Right lobe of liver (tissue), 6 donors: Measurements from ENCODE around the gene ARHGEF7. TPM values are rescaled to one million over a fixed set of nuclear protein-coding genes. Genes with fewer than 3 reads are reported as not detected.

Experiments
- ATAC-seq, 4 donors: fragments of 200-7000 bp; cut with Tn5 transposase; one replicate each; pipeline ENCODE4 v1.9.1; 2020; ENCODE audit warnings: mild to moderate bottlenecking in 4 of 4, moderate library complexity in 4 of 4
- DNase-seq, 3 donors: peaks; one replicate each; pipeline ENCODE4 v3.0.0-alpha.2; 2020
- H3K27ac ChIP-seq, 3 donors: fragments of 200-600 bp; one replicate each; pipeline ENCODE4 v1.8.0; 2022
- H3K27me3 ChIP-seq, 2 donors: fragments of 200-600 bp; one replicate each; pipeline ENCODE4 v1.8.0; 2022
- H3K36me3 ChIP-seq, 4 donors: fragments of 200-600 bp; sonication (generic) in 1 of 4; one replicate each; pipeline versions ENCODE4 v1.5.1 to v1.8.0; 2017 to 2022; ENCODE audit warnings: control low read depth in 1 of 4
- H3K4me1 ChIP-seq, 4 donors: fragments of 200-600 bp; sonication (generic) in 1 of 4; one replicate each; pipeline versions ENCODE4 v1.5.1 to v1.8.0; 2017 to 2022; ENCODE audit warnings: control low read depth in 1 of 4
- H3K4me3 ChIP-seq, 3 donors: fragments of 200-600 bp; one replicate each; pipeline ENCODE4 v1.8.0; 2022
- H3K9me3 ChIP-seq, 4 donors: fragments of 200-600 bp; sonication (generic) in 1 of 4; one replicate each; pipeline versions ENCODE4 v1.5.1 to v1.8.0; 2017 to 2022; ENCODE audit warnings: control low read depth in 1 of 4
- CTCF ChIP-seq, 4 donors: fragments of 200-600 bp in 3 of 4; fragments of 450-650 bp in 1 of 4; IDR thresholded peaks; one replicate each; pipeline versions ENCODE4 v1.5.1 to v1.8.0; 2016 to 2022; ENCODE audit warnings: antibody characterized with exemption in 4 of 4, mild to moderate bottlenecking in 2 of 4
- POLR2A ChIP-seq: fragments of 450-650 bp; IDR thresholded peaks from one replicate; pipeline ENCODE4 v1.6.1; 2017; ENCODE audit warnings: antibody characterized with exemption, mild to moderate bottlenecking
- WGBS: methylation state at CpG from one replicate; pipeline ENCODE4 v1.1.6; 2018; ENCODE audit warnings: low coverage, low lambda C conversion rate; ENCODE audit not compliant: insufficient coverage; ENCODE audit errors: missing lambda C conversion rate; 5-methylcytosine and 5-hydroxymethylcytosine counted together
- intact Hi-C, 2 donors: fragments of 100-400 bp; cut with DNase I; formaldehyde crosslinking; loops; one replicate each; pipeline versions ENCODE4 v1.11.2 to v1.14.1; 2022
- total RNA-seq, 6 experiments: library from RNA; depleted of rRNA in 2 of 6; stranded (reverse); fragments of >200 nt in 2 of 6; fragmentation: NEBNext Ultra II Directional in 3 of 6; extraction: Animal tissue kit (Norgen Biotek cat#: 25700) in 3 of 6; gene quantifications; one replicate each; pipeline versions ENCODE4 v1.1.0 to v1.2.4, GENCODE V29; 2016 to 2023
- donor health status: DM: no; HTN: yes; CAD: no.
- donor health status: DM: no; HTN: no; CAD: no.
- donor health status: DM: no; HTN: no; CAD: no.
- donor health status: DM: no; HTN: yes; CAD: no.
- donor health status: DM: no; HTN: yes; CAD: no.

The ARHGEF7 gene
- total RNA-seq, 6 experiments from 2014 or later = 22.0 to 40.1 (median 33.8) TPM

- ATAC-seq (no peak), DNase-seq (no peak)
- intact Hi-C loops = no loop called here
- 78% methylated on average over 6 of the region's 30 CpGs for WGBS
- H3K4me3 ChIP-seq = no peak overlapping the region
- no peak overlapping the region for H3K27ac ChIP-seq
- no peaks in the 10 kb centered on the region for H3K36me3 ChIP-seq
- no peaks in the 10 kb centered on the region for H3K9me3 ChIP-seq
- no peaks in the 10 kb centered on the region for H3K4me1 ChIP-seq
- TF ChIP-seq POLR2A (no peak), CTCF (IDR thresholded peaks at IDR 0.05) (no peak)
- H3K27me3 ChIP-seq = no peaks in the 10 kb centered on the region
Observed at GRCh38 chr13:111328574-111329410, 213.7 kb downstream of the ARHGEF7 start.

GRCh38 chr13:111329641-111330040 lies 214.5 kb downstream of the ARHGEF7 start:
- Histone ChIP-seq H3K4me1 (no peaks in the 10 kb centered on the region), H3K36me3 (no peaks in the 10 kb centered on the region), H3K9me3 (no peaks in the 10 kb centered on the region), H3K4me3 (no peak overlapping the region), H3K27me3 (no peaks in the 10 kb centered on the region), H3K27ac (no peak overlapping the region)
- 93% methylated on average over 5 of the region's 7 CpGs for WGBS
- intact Hi-C loops = no loop called here
- ATAC-seq (no peak), DNase-seq (no peak)
- TF ChIP-seq CTCF (IDR thresholded peaks at IDR 0.05) (no peak), POLR2A (no peak)

GRCh38 chr13:111330066-111330610 lies 215.0 kb downstream of the ARHGEF7 start:
- ATAC-seq (no peak), DNase-seq (no peak)
- H3K4me1 ChIP-seq = no peaks in the 10 kb centered on the region
- H3K27me3 ChIP-seq = no peaks in the 10 kb centered on the region
- H3K4me3 ChIP-seq = no peak overlapping the region
- H3K9me3 ChIP-seq = no peaks in the 10 kb centered on the region
- no peaks in the 10 kb centered on the region for H3K36me3 ChIP-seq
- TF ChIP-seq POLR2A = no peak
- H3K27ac ChIP-seq = no peak overlapping the region
- intact Hi-C loops = no loop called here
- WGBS = 78% methylated on average over 7 of the region's 11 CpGs

- H3K4me3 ChIP-seq = no peak overlapping the region
- no peaks in the 10 kb centered on the region for H3K36me3 ChIP-seq
- TF ChIP-seq POLR2A (no peak), CTCF (IDR thresholded peaks at IDR 0.05) (no peak)
- 88% methylated on average over 5 of the region's 5 CpGs for WGBS
- DNase-seq = no peak
- no peak for ATAC-seq
- H3K27ac ChIP-seq = no peak overlapping the region
- H3K4me1 ChIP-seq = no peaks in the 10 kb centered on the region
- H3K9me3 ChIP-seq = no peaks in the 10 kb centered on the region
- intact Hi-C loops = no loop called here
- no peaks in the 10 kb centered on the region for H3K27me3 ChIP-seq
Observed at GRCh38 chr13:111335298-111335697, 220.2 kb downstream of the ARHGEF7 start.

GRCh38 chr13:111336666-111337065 lies 221.6 kb downstream of the ARHGEF7 start:
- no peak for DNase-seq
- Histone ChIP-seq H3K9me3 (no peaks in the 10 kb centered on the region), H3K36me3 (no peaks in the 10 kb centered on the region), H3K27ac (no peak overlapping the region), H3K4me1 (no peaks in the 10 kb centered on the region), H3K27me3 (no peaks in the 10 kb centered on the region), H3K4me3 (no peak overlapping the region)
- intact Hi-C loops = no loop called here
- TF ChIP-seq POLR2A = no peak
- TF ChIP-seq CTCF (IDR thresholded peaks at IDR 0.05) = no peak
- 85% methylated on average over 9 of the region's 9 CpGs for WGBS
- ATAC-seq = no peak
